Thyroid gland (tissue), 4 donors: ENCODE results near the gene TUBAL3. TPM values are rescaled to one million over a fixed set of nuclear protein-coding genes. Genes with fewer than 3 reads are reported as not detected.
"Not testable (repeated sequence)": the region's sequence is repeated elsewhere in the genome, so short reads cannot be mapped to it uniquely, and the experiment has no call there.

Experiments used
- DNase-seq, 2 donors: peaks; one replicate each; pipeline ENCODE4 v3.0.0-alpha.2; 2019
- H3K27ac ChIP-seq, 3 donors: fragments of 200-600 bp; sonication (generic); 1 replicate in 2 of 3; 2 replicates in 1 of 3; pipeline ENCODE4 v1.5.1; 2016 to 2019; ENCODE audit warnings: mild to moderate bottlenecking in 1 of 3, moderate library complexity in 1 of 3
- H3K27me3 ChIP-seq: fragments of 200-600 bp; sonication (generic); one replicate; pipeline ENCODE4 v1.5.1; 2019
- H3K36me3 ChIP-seq, 2 donors: fragments of 200-600 bp; sonication (generic); one replicate each; pipeline ENCODE4 v1.5.1; 2016 to 2019
- H3K4me1 ChIP-seq, 2 donors: fragments of 200-600 bp; sonication (generic); one replicate each; pipeline ENCODE4 v1.5.1; 2017 to 2019
- H3K4me3 ChIP-seq, 3 donors: fragments of 200-600 bp; sonication (generic); replicated peaks in 1 of 3; 1 replicate in 2 of 3; 2 replicates in 1 of 3; pipeline ENCODE4 v1.5.1; 2016; ENCODE audit warnings: mild to moderate bottlenecking in 1 of 3
- H3K9me3 ChIP-seq: fragments of 200-600 bp; sonication (generic); one replicate; pipeline ENCODE4 v1.5.1; 2017
- CTCF ChIP-seq, 6 experiments: fragments of 200-600 bp in 3 of 6; fragments of 450-650 bp in 3 of 6; sonication (generic) in 3 of 6; IDR thresholded peaks; one replicate each; pipeline ENCODE4 v1.5.1; 2016 to 2019; ENCODE audit warnings: antibody characterized with exemption in 6 of 6, mild to moderate bottlenecking in 2 of 6, inconsistent platforms in 1 of 6, moderate library complexity in 1 of 6
- POLR2A ChIP-seq, 2 donors: fragments of 450-650 bp; IDR thresholded peaks; one replicate each; pipeline ENCODE4 v1.6.1; 2017; ENCODE audit warnings: antibody characterized with exemption in 2 of 2, mild to moderate bottlenecking in 2 of 2, moderate library complexity in 1 of 2
- WGBS, 2 donors: methylation state at CpG; one replicate each; pipeline ENCODE4 v1.1.5; 2017; 5-methylcytosine and 5-hydroxymethylcytosine counted together
- intact Hi-C: fragments of 100-400 bp; cut with DNase I; formaldehyde crosslinking; loops from one replicate; pipeline ENCODE4 v1.15.1; 2023
- total RNA-seq, 4 donors: library from RNA; depleted of rRNA; stranded (reverse); fragments of >200 nt; gene quantifications; one replicate each; pipeline ENCODE4 v1.2.3, GENCODE V29; 2016

Gene TUBAL3
- total RNA-seq, 4 donors from 2014 or later: 0.33 to 1.1 TPM; not detected in 2

GRCh38 chr10:5385224-5385623, 19.4 kb downstream of the TUBAL3 start:
- TF ChIP-seq POLR2A (IDR thresholded peaks at IDR 0.05): no peak
- TF ChIP-seq CTCF (IDR thresholded peaks at IDR 0.05): no peak
- H3K4me3 ChIP-seq: no peak overlapping the region
- H3K36me3 ChIP-seq: no peaks in the 10 kb centered on the region
- no peaks in the 10 kb centered on the region for H3K27me3 ChIP-seq
- peaks cover 0 to 3% of the 10 kb centered on the region in 2 donors for H3K4me1 ChIP-seq
- DNase-seq: no peak
- intact Hi-C loops: loop anchor here (10.0 kb wide), 2 partner anchors 290 to 550 kb away; partner anchors contain the start of gene AKR1C3
- H3K27ac ChIP-seq: no peak overlapping the region
- no peaks in the 10 kb centered on the region for H3K9me3 ChIP-seq
- WGBS, 2 donors: 78 to 86% methylated on average over 2 of the region's 2 CpGs

GRCh38 chr10:5381187-5381586, 23.4 kb downstream of the TUBAL3 start:
- 90 to 92% methylated on average over 1 to 2 of the region's 2 CpGs for WGBS, 2 donors
- intact Hi-C loops: loop anchor here (10.0 kb wide), 2 partner anchors 286 to 546 kb away; partner anchors contain the start of gene AKR1C3

GRCh38 chr10:5380395-5380794, 24.2 kb downstream of the TUBAL3 start:
- intact Hi-C loops: loop anchor here (10.0 kb wide), 2 partner anchors 286 to 546 kb away; partner anchors contain the start of gene AKR1C3
- H3K27ac ChIP-seq, H3K4me3 ChIP-seq, H3K4me1 ChIP-seq, H3K36me3 ChIP-seq, H3K27me3 ChIP-seq, H3K9me3 ChIP-seq, DNase-seq: not testable (repeated sequence)
- 94% methylated on average over 12 of the region's 12 CpGs for WGBS, 2 donors

More at GRCh38 chr10:5381187-5381586, 23.4 kb downstream of the TUBAL3 start:
- no peak for DNase-seq
- H3K27ac ChIP-seq: no peak overlapping the region
- TF ChIP-seq POLR2A (IDR thresholded peaks at IDR 0.05) (no peak), CTCF (IDR thresholded peaks at IDR 0.05) (no peak)
- H3K36me3 ChIP-seq: no peaks in the 10 kb centered on the region
- H3K4me1 ChIP-seq: peaks cover 0 to 3% of the 10 kb centered on the region in 2 donors
- no peaks in the 10 kb centered on the region for H3K27me3 ChIP-seq
- no peak overlapping the region for H3K4me3 ChIP-seq
- no peaks in the 10 kb centered on the region for H3K9me3 ChIP-seq

- H3K9me3 ChIP-seq, intact Hi-C loops, H3K27ac ChIP-seq, H3K4me3 ChIP-seq, H3K4me1 ChIP-seq, H3K27me3 ChIP-seq, H3K36me3 ChIP-seq, DNase-seq: not testable (repeated sequence)
- 96% methylated on average over 5 of the region's 5 CpGs for WGBS, 2 donors
These were observed 25.4 kb downstream of the TUBAL3 start for GRCh38 chr10:5379202-5379601.

- WGBS, 2 donors: 62 to 65% methylated on average over 4 of the region's 4 CpGs
These were observed 28.2 kb downstream of the TUBAL3 start for GRCh38 chr10:5376450-5376849.

More at GRCh38 chr10:5376450-5376849, 28.2 kb downstream of the TUBAL3 start:
- Histone ChIP-seq H3K36me3 (no peaks in the 10 kb centered on the region), H3K9me3 (no peaks in the 10 kb centered on the region), H3K27me3 (no peaks in the 10 kb centered on the region), H3K27ac (no peak overlapping the region), H3K4me3 (no peak overlapping the region), H3K4me1 (no peaks in the 10 kb centered on the region)
- DNase-seq: no peak
- no peak for TF ChIP-seq CTCF (IDR thresholded peaks at IDR 0.05)
- no peak for TF ChIP-seq POLR2A (IDR thresholded peaks at IDR 0.05)
- intact Hi-C loops: no loop called here
